Motor neuron (in vitro differentiated cells): ENCODE measurements around the gene C7orf33. TPM values are rescaled to one million over a fixed set of nuclear protein-coding genes. Genes with fewer than 3 reads are reported as not detected.
A peak's percentile ranks its signal among the peaks of the same experiment; 100 is the strongest.
"Not testable (repeated sequence)": the region's sequence is repeated elsewhere in the genome, so short reads cannot be mapped to it uniquely, and the experiment has no call there.

Experiments
- ATAC-seq, 8 experiments: fragments of 200-7000 bp; cut with Tn5 transposase; replicated peaks in 6 of 8; 2 replicates each; pipeline ENCODE4 v1.8.0; 2021; ENCODE audit warnings: mild to moderate bottlenecking in 8 of 8, moderate library complexity in 8 of 8
- H3K27ac ChIP-seq, 2 donors: fragments of 250-450 bp; sonication (Bioruptor Pico); 2 replicates each; pipeline ENCODE4 v1.9.0; 2021; ENCODE audit warnings: antibody characterized with exemption in 2 of 2, mild to moderate bottlenecking in 2 of 2, moderate library complexity in 1 of 2
- H3K4me1 ChIP-seq, 2 donors: fragments of 250-450 bp; sonication (Bioruptor Pico); replicated peaks in 1 of 2; 2 replicates each; pipeline ENCODE4 v1.6.1; 2021; ENCODE audit warnings: antibody characterized with exemption in 2 of 2, mild to moderate bottlenecking in 2 of 2, moderate library complexity in 1 of 2
- H3K4me3 ChIP-seq, 5 donors: fragments of 250-450 bp; sonication (Bioruptor Pico); 2 replicates each; pipeline ENCODE4 v1.9.0; 2021; ENCODE audit warnings: antibody characterized with exemption in 5 of 5, mild to moderate bottlenecking in 5 of 5, moderate library complexity in 4 of 5
- WGBS, 10 experiments: fragments of 450-650 bp; shearing (Covaris generic); methylation state at CpG; one replicate each; pipeline ENCODE4 v1.0.0; 2022; 5-methylcytosine and 5-hydroxymethylcytosine counted together
- in situ Hi-C, 9 experiments: fragments of 400-800 bp; cut with MboI; loops; one replicate each; pipeline ENCODE4 v1.15.0; 2021; ENCODE audit warnings: low sequenced_read_pairs in 9 of 9, low pct_unique_long_range_greater_than_20kb in 2 of 9; ENCODE audit not compliant: unreplicated experiment in 9 of 9
- total RNA-seq, 8 experiments: library from RNA; unstranded; fragments of 300-600 nt; gene quantifications; 2 replicates each; pipeline versions ENCODE4 v1.2.3 to v1.2.4, GENCODE V29; 2022

The C7orf33 gene
- total RNA-seq, 8 experiments from 2014 or later = 0.19 TPM; not detected in 7

GRCh38 chr7:148566736-148567135 is 23.8 kb upstream of the C7orf33 start:
- WGBS, 10 experiments = 9 to 93% (median 86%) methylated on average over 4 to 6 of the region's 6 CpGs
- H3K27ac ChIP-seq = no peak overlapping the region
- no peaks in the 10 kb centered on the region for H3K4me1 ChIP-seq
- no peak overlapping the region for H3K4me3 ChIP-seq
- ATAC-seq = no peak
- in situ Hi-C loops = no loop called here

DNA sequence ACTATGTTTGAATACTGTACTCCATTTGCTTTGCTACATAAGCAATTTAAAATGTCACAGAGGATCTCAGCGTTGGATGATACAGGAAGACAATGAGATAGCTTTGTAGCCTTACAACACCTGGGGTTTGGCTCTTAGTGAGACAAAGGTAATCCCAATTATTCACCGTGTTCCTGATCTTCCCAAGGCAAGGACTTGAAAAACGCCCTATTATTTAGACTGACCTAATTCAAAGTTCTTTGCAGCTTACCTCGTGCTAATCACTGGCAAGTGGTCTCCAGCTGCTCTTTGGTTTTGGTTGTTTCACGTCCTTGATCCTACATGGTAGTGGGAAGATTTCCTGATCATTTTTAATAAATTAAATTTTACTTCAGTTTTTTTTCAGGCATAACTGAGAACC is 23.0 kb upstream of the C7orf33 start:
- no peak overlapping the region for H3K4me3 ChIP-seq
- no peaks in the 10 kb centered on the region for H3K4me1 ChIP-seq
- 0 to 67% (median 34%) methylated on average over 1 to 5 of the region's 5 CpGs for WGBS, 10 experiments
- in situ Hi-C loops = no loop called here
- H3K27ac ChIP-seq = no peak overlapping the region
- ATAC-seq = no peak

DNA sequence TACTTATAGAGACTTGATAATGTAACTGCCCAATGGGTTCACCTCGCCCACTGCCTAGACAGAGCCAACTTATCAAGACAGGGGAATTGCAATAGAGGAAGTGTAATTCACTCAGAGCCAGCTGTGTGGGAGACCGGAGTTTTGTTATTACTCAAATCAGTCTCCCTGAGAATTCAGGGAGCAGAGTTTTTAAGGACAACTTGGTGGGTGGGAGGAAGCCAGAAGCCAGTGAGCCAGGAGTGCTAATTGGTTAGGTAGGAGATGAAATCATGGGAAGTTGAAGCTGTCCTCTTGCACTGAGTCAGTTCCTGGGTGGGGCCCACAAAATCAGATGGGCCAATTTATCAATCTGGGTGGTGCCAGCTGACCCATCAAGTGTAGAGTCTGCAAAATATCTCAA is 20.1 kb upstream of the C7orf33 start:
- WGBS, 10 experiments = 48 to 83% (median 73%) methylated on average over 1 to 2 of the region's 2 CpGs; no CpG with 5 or more reads in 3 of the 10 experiments
- Histone ChIP-seq H3K27ac (no peak overlapping the region), H3K4me3 (no peak overlapping the region), H3K4me1 (no peaks in the 10 kb centered on the region)
- in situ Hi-C loops = no loop called here
- ATAC-seq = peak in 1 of 8 experiments; percentile 38

DNA sequence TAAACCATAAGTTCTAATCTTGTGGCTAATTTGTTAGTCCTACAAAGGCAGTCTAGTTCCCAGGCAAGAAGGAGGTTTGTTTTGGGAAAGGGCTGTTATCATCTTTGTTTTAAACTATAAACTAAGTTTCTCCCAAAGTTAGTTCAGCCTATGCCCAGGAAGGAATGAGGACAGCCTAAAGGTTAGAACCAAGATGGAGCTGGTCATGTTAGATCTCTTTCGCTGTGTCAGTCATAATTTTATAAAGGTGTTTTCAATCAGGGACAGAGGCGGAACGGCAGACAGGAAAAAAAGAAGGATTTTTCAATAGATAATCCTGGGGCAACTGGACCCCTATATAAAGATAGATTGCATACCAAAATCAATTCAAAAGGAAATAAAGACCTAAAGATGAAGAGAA is 19.6 kb upstream of the C7orf33 start:
- H3K27ac ChIP-seq, H3K4me1 ChIP-seq, H3K4me3 ChIP-seq, in situ Hi-C loops, ATAC-seq: not testable (repeated sequence)
- 25 to 100% (median 93%) methylated on average over 2 to 3 of the region's 3 CpGs for WGBS, 10 experiments

GRCh38 chr7:148571381-148571780 is 19.2 kb upstream of the C7orf33 start:
- ATAC-seq = no peak
- 38 to 90% (median 76%) methylated on average over 1 to 9 of the region's 9 CpGs for WGBS, 10 experiments
- in situ Hi-C loops = no loop called here

DNA sequence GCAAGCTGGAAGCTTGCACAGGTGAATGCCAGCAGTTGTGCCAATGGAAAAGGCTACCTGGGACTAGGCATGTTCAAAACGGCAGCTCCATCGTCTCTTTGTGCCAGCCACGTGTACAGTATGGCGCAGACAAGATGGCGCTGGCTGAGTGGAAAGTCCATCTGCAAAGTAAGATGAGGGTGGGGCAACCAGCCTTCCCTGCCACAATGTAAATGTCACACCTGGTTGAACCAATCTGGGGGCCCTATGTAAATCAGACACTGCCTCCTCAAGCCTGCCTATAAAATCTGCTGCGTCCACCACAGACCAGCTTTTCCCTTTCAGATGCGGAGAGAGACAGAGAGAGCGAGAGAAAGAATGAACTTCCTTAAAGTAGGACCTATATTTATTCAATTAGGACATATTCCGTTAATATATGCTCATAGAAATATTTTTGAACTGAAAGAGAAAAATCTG is 18.5 kb upstream of the C7orf33 start:
- ATAC-seq = no peak
- in situ Hi-C loops = no loop called here
- Histone ChIP-seq H3K4me1 (no peaks in the 10 kb centered on the region), H3K4me3 (no peak overlapping the region), H3K27ac (no peak overlapping the region)
- WGBS, 10 experiments = 41 to 90% (median 83%) methylated on average over 2 to 9 of the region's 9 CpGs; no CpG with 5 or more reads in 1 of the 10 experiments

More at GRCh38 chr7:148571381-148571780, 19.2 kb upstream of the C7orf33 start:
- no peak overlapping the region for H3K27ac ChIP-seq
- no peaks in the 10 kb centered on the region for H3K4me1 ChIP-seq
- no peak overlapping the region for H3K4me3 ChIP-seq

- in situ Hi-C loops, H3K4me1 ChIP-seq, ATAC-seq, H3K27ac ChIP-seq, H3K4me3 ChIP-seq: not testable (repeated sequence)
Observed at GRCh38 chr7:148573581-148573980, 17.0 kb upstream of the C7orf33 start.

GRCh38 chr7:148575640-148576411 is 14.7 kb upstream of the C7orf33 start:
- H3K4me3 ChIP-seq = no peak overlapping the region
- ATAC-seq = peak in 5 of 8 experiments; percentile 29 to 98 (median 85)
- in situ Hi-C loops = loop anchor here in 1 of 9 experiments (25.0 kb wide), 1 partner anchor 386 kb away; no protein-coding TSS in a partner anchor
- no peaks in the 10 kb centered on the region for H3K4me1 ChIP-seq
- H3K27ac ChIP-seq = no peak overlapping the region
- 0 to 84% (median 21%) methylated on average over 1 to 5 of the region's 8 CpGs; no CpG with 5 or more reads in 2 of the 10 experiments for WGBS, 10 experiments

GRCh38 chr7:148579366-148579765 is 11.2 kb upstream of the C7orf33 start:
- Histone ChIP-seq H3K27ac (no peak overlapping the region), H3K4me1 (no peaks in the 10 kb centered on the region), H3K4me3 (no peak overlapping the region)
- no peak for ATAC-seq
- in situ Hi-C loops = loop anchor here in 1 of 9 experiments (25.0 kb wide), 1 partner anchor 383 kb away; no protein-coding TSS in a partner anchor
- 37 to 100% (median 70%) methylated on average over 2 to 3 of the region's 4 CpGs; no CpG with 5 or more reads in 6 of the 10 experiments for WGBS, 10 experiments

- H3K4me1 ChIP-seq = no peaks in the 10 kb centered on the region
- no peak for ATAC-seq
- in situ Hi-C loops = loop anchor here in 1 of 9 experiments (25.0 kb wide), 1 partner anchor 382 kb away; no protein-coding TSS in a partner anchor
Observed at GRCh38 chr7:148580446-148580845, 10.1 kb upstream of the C7orf33 start.

DNA sequence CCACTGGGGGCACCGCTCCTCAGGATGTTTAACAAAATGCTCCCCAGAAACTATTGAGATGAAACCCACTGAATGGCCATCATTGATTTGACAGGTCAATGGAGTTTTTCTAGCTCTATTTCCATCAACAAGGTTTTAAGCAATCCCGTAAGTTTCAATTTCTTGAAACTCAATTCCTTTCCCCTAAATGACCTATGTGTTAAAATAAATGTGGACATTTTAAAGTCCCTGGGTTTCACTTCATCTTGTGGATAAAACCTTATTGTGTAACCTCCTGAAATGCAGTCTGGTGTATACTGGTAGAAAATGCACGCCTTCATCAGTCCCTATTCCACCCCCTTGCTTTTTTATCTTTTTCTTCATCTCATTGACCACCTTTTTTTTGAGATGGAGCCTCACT is 8.9 kb upstream of the C7orf33 start:
- ATAC-seq = no peak
- in situ Hi-C loops = loop anchor here in 1 of 9 experiments (25.0 kb wide), 1 partner anchor 381 kb away; no protein-coding TSS in a partner anchor
- Histone ChIP-seq H3K4me3 (no peak overlapping the region), H3K27ac (no peak overlapping the region), H3K4me1 (no peaks in the 10 kb centered on the region)
- WGBS, 10 experiments = 60 to 100% (median 89%) methylated on average over 1 to 3 of the region's 3 CpGs; no CpG with 5 or more reads in 2 of the 10 experiments

More at GRCh38 chr7:148580446-148580845, 10.1 kb upstream of the C7orf33 start:
- H3K4me3 ChIP-seq = no peak overlapping the region
- H3K27ac ChIP-seq = no peak overlapping the region
- WGBS, 10 experiments = 40 to 100% (median 82%) methylated on average over 1 to 5 of the region's 6 CpGs; no CpG with 5 or more reads in 2 of the 10 experiments

- no peak overlapping the region for H3K27ac ChIP-seq
- ATAC-seq = no peak
- peaks cover 9 to 10% of the 10 kb centered on the region in 2 donors for H3K4me1 ChIP-seq
- in situ Hi-C loops = loop anchor here in 1 of 9 experiments (25.0 kb wide), 1 partner anchor 378 kb away; no protein-coding TSS in a partner anchor
- H3K4me3 ChIP-seq = no peak overlapping the region
- WGBS, 10 experiments = 2 to 88% (median 67%) methylated on average over 1 to 5 of the region's 5 CpGs
Observed at GRCh38 chr7:148584154-148584827, 6.3 kb upstream of the C7orf33 start.

- ATAC-seq = no peak
- Histone ChIP-seq H3K4me3 (no peak overlapping the region), H3K4me1 (peaks cover 9 to 19% of the 10 kb centered on the region in 2 donors), H3K27ac (no peak overlapping the region)
- in situ Hi-C loops = loop anchor here in 1 of 9 experiments (25.0 kb wide), 1 partner anchor 377 kb away; no protein-coding TSS in a partner anchor
- 4 to 100% (median 88%) methylated on average over 1 to 6 of the region's 7 CpGs; no CpG with 5 or more reads in 3 of the 10 experiments for WGBS, 10 experiments
Observed at GRCh38 chr7:148585399-148585798, 5.2 kb upstream of the C7orf33 start.
